Left kidney (tissue), 8 donors: Measurements from ENCODE around the gene CPA2. TPM values are rescaled to one million over a fixed set of nuclear protein-coding genes. Genes with fewer than 3 reads are reported as not detected.
"Not testable (repeated sequence)": the region's sequence is repeated elsewhere in the genome, so short reads cannot be mapped to it uniquely, and the experiment has no call there.

Experiments
- DNase-seq: peaks from one replicate; pipeline ENCODE4 v3.0.0-alpha.2; 2013
- long read RNA-seq, 8 donors: transcript quantifications; one replicate each; lab custom pipeline, GENCODE V29; 2026
- polyA plus RNA-seq: library from polyadenylated mRNA; unstranded; fragments of 120-200 nt; gene quantifications from one replicate; pipeline ENCODE4 v1.2.1, GENCODE V29; 2013; ENCODE audit not compliant: insufficient read length

Gene CPA2
- 0.60 TPM for polyA plus RNA-seq
- long read RNA-seq, donor 1, result 0 reads
- long read RNA-seq, donor 2, result 0 reads
- long read RNA-seq, donor 3, result 0 reads
- long read RNA-seq, donor 4, result 0 reads
- long read RNA-seq, donor 5, result 0 reads
- long read RNA-seq, donor 6, result 0 reads
- long read RNA-seq, donor 7, result 0 reads
- long read RNA-seq, donor 8, result 0 reads

DNA sequence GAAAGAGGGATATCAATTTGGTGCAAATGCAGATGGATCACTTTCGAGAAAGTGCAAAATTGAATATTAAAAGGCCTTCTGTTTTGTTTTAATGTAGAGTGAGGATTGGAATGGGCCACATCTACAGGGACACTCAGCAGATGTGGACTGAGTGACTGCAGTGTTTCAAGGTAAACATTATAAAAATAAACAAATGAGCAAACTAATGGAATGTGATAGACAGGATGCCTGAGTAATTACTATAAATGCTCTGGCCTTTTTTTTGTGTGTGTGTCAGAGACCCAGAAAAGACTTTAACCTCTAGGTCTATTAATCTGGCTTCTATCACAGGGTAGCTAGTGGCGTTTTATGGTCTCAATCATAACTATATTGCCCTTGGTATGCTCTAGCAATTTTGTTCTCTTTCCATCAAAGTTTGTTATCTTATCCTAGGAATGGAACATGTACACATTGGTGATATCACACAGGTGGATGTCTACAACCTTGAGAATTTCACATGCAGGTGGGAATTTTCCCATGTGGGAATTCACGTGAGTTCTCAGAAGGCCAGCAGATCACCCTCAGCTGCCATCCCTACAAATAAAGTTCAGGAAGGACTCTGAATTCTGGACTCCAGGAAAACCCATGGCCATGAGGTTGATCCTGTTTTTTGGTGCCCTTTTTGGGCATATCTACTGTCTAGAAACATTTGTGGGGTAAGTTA is at the start of gene CPA2:
CPA2 (plus strand) TSS at position 606 of the 703 bp plus-strand sequence; CDS start at position 625, 19 bp downstream.
- no peak for DNase-seq

DNA sequence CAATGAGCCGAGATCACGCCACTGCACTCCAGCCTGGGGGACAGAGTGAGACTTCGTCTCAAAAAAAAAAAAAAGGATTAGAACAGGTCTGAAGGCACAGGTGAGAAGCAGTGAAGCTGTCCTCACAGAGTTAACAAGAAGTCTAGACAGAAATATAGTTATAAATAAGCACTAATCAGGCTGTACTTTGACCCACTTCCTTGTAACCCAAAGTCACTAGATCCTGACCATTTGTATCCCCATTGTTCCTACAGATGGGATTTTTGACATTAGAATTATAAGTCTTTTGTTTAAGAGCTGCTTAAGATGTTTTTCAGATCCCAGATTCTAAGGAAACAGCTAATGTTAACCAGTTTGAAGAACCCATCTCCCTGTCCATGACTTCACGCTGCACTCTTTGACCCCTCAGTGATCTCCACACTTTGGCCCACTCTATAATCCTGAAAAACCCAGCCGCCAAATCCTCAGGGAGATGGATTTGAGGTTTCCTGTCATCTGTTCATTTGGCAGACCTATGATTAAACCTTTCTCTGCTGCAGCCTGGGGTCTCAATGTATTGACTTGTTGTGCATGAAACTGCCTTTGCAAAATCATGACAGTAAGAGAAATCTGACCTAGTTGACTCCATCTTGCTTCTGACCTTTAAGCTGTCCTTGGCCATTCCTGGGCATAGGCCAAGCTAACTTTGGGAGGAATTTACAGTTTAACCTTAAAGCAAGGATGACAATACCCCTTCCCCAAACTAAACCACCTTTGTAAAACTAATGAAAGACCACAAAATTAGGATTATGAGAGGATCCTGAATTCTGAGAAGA is 47.6 kb upstream of the CPA2 start:
- no peak for DNase-seq

GRCh38 chr7:130219871-130220270 is 46.8 kb upstream of the CPA2 start:
- DNase-seq, result no peak

GRCh38 chr7:130221746-130222145 is 44.9 kb upstream of the CPA2 start:
- DNase-seq, result no peak

GRCh38 chr7:130223646-130224045 is 43.0 kb upstream of the CPA2 start:
- no peak for DNase-seq

GRCh38 chr7:130224210-130224609 is 42.5 kb upstream of the CPA2 start:
- DNase-seq, result no peak

DNA sequence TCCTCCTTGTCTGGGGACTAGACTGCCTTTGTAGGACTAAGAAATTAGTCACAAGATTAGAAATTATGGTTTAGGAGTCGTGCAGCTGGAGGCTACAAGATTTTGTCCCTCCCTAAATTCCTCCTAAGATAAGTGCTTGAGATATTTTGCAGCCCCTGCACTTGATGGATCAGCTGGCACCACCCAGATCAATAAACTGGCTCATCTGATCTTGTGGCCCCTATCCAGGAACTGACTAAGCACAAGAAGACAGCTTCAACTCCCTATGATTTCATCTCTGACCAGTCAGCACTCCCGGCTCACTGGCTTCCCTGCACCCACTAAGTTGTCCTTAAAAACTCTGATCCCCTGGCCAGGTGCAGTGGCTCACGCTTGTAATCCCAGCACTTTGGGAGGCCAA is 41.7 kb upstream of the CPA2 start:
- DNase-seq, result not testable (repeated sequence)

GRCh38 chr7:130226333-130226732 is 40.3 kb upstream of the CPA2 start:
- DNase-seq, result no peak

DNA sequence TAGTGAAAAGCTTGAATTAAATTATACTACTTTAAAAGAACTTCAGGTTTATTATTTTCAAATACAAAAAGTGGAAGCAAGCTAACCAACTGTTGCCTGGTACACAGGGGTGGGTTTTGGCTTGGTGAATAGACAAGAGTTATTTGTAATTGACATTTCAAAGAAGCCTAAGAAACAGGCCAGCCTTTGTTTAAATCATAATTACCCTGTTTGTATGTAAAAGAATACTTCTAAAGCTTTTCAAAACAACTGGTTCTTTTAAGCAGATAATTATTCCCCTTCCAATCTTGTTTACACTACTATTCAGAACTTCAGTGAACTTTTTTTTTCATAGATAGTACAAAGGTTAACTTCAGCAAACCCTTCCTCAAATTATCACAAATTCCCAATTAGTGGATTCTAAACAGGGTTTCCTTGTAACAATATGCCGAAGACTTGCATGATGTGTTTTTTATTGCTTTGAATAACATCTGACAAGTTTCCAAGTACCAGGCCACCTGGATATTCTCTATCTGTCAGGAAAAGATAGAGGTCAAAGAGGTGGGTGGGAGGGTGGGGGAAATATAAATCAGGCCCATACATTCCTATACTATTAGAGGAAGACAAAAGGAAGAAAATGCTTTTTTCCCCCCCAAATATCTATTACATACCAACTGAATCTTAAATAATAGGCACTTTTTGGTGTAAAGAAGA is 38.6 kb upstream of the CPA2 start:
- no peak for DNase-seq

GRCh38 chr7:130228840-130229502 is 37.7 kb upstream of the CPA2 start:
- DNase-seq, result no peak

DNA sequence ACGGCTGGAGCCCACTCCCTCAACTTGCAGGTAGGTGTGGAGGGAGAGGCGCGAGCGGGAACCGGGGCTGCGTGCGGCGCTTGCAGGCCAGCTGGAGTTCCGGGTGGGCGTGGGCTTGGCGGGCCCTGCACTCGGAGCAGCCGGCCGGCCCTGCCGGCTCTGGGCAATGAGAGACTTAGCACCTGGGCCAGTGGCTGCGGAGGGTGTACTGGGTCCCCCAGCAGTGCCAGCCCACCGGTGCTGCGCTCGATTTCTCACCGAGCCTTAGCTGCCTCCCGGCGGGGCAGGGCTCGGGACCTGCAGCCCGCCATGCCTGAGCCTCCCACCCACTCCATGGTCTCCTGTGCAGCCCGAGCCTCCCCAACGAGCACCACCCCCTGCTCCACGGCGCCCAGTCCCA is 36.7 kb upstream of the CPA2 start:
- DNase-seq, result not testable (repeated sequence)

- no peak for DNase-seq
Observed at GRCh38 chr7:130231792-130232191, 34.9 kb upstream of the CPA2 start.

DNA sequence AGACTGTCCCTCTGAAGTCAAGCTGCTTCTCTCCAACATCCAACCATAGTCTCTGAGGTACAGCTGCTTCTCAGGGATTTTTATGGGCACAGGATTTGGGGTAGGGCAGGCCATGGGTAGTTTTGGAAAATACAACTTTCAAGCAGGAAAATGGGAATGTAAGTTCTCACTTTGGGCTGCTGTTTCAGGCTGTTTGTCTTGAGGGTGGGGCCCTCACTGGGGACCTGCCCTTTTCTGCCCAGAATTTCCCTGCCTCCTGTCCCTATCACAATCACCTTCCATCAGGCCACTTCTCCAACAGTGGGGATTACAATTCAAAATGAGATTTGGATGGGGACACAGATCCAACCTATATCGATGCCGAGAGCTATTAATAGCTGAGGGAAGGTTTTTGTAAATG is 34.5 kb upstream of the CPA2 start:
- no peak for DNase-seq

DNA sequence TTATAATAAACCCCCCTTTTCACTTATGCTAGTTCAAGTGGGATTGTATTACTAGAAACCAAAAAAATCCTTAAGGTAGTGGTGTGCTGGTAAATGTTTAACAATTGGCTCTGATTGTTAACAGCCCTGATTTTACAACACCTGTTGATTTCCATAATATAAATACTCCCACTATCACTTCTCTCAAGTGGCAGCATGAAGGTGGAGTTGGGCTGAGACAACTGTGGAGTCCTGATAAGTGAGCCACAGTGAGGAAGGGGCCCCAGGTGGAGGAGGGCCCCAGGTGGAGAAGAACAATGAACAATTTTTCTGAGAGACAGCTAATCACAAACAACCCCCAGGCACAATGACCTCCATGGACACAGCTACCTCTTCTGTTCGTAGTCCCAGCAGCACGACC is 32.6 kb upstream of the CPA2 start:
- no peak for DNase-seq

GRCh38 chr7:130236361-130236760 is 30.3 kb upstream of the CPA2 start:
- DNase-seq, result not testable (repeated sequence)

DNA sequence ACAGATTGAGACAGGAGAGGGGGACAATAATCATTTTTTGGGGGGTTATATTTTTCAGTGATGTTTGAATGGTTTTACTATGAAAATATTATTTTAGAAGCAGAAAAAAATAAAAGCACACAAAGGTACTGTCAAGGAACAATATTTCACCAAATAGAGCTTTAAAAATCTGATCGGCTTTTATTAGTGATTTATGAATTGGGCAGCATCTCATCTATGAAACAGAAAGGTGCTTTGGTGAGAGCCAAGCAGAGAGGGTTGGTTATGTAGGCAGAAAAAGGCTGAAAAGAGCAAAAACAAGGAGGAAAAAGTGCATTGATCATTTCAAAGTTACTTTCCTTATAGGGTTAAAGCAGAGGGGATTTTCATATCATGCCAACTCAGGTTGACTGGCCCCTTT is 26.4 kb upstream of the CPA2 start:
- DNase-seq, result no peak

DNA sequence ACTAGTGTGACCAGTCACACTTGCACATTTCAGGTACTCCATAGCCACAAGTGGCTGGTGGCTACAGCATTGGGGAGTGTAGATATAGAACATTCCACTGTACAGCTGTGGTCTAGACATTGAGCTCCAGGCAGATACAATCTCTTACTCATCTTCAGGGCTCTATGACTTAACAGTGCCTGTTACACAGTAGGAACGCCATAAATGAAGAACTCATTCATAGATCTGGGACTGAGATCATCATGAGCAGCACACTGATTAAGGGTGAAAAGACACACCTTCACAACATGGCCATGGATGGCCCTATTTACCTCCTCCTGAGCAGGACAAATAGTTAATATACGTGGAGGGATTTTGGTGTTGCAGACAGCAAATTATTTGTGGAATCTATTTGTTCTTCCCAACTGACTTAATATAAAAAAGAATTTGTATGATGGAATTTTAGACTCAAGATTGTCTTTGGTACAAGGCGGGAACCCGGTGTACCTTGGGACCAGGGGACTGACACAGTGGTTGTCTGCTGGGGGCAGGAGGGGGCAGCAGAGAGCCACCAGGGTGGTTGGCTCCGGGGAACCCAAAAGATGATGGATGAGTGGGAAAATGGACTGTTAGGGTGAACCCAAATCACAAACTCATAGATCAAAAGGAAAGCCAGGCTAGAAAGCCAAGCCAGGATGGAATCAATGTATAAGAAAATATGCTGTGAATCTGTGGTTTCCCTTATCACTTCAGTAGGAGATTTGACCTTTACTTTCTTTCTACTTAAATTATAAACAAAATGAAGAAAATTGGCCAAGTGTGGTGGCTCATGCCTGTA is 24.3 kb upstream of the CPA2 start:
- no peak for DNase-seq

GRCh38 chr7:130243486-130243885 is 23.2 kb upstream of the CPA2 start:
- not testable (repeated sequence) for DNase-seq

DNA sequence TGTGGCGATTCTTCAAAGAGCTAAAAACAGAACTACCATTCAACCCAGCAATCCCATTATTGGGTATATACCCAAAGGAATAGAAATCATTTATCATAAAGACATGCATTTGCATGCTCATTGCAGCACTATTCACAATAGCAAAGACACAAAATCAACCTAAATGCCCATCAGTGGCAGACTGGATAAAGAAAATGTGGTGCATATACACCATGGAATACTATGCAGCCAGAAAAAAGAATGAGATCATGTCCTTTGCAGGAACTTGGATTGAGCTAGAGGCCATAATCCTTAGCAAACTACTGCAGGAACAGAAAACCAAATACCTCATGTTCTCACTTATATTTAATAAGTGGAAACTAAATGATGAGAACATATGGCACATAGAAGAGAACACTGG is 20.2 kb upstream of the CPA2 start:
- not testable (repeated sequence) for DNase-seq

- DNase-seq, result not testable (repeated sequence)
Observed at GRCh38 chr7:130248842-130249241, 17.8 kb upstream of the CPA2 start.

GRCh38 chr7:130249626-130250025 is 17.0 kb upstream of the CPA2 start:
- DNase-seq, result not testable (repeated sequence)
